Activated T-cell treated with anti-CD3 and anti-CD28 coated beads, Interleukin-2, amount 50 U/mL, for 24 hours (primary cell): Measurements from ENCODE around the gene OR1L8.
"Not testable (repeated sequence)": the region's sequence is repeated elsewhere in the genome, so short reads cannot be mapped to it uniquely, and the experiment has no call there.

Source experiments
- DNase-seq: peaks from one replicate; pipeline ENCODE4 v3.0.0-alpha.2; 2020
- H3K27ac Mint-ChIP-seq: 2 replicates; pipeline ENCODE4 v1.8.0; 2020; ENCODE audit warnings: mild to moderate bottlenecking, mixed read lengths
- H3K27me3 Mint-ChIP-seq: 2 replicates; pipeline ENCODE4 v1.8.0; 2020; ENCODE audit warnings: mixed read lengths
- H3K36me3 Mint-ChIP-seq: 2 replicates; pipeline ENCODE4 v1.8.0; 2020; ENCODE audit warnings: low read depth, mixed read lengths
- H3K4me1 Mint-ChIP-seq: 2 replicates; pipeline ENCODE4 v1.8.0; 2020; ENCODE audit warnings: low read depth, mixed read lengths
- H3K4me3 Mint-ChIP-seq: 2 replicates; pipeline ENCODE4 v1.8.0; 2020; ENCODE audit warnings: mild to moderate bottlenecking, moderate library complexity, mixed read lengths
- H3K9me3 Mint-ChIP-seq: 2 replicates; pipeline ENCODE4 v1.8.0; 2020; ENCODE audit warnings: mixed read lengths

The OR1L8 gene

GRCh38 chr9:122583284-122583683, at the start of gene OR1L8:
OR1L8 (minus strand) TSS chr9:122583384; CDS start chr9:122568477, 14,907 bp downstream.
- not testable (repeated sequence) for H3K9me3 Mint-ChIP-seq, H3K27me3 Mint-ChIP-seq, H3K4me1 Mint-ChIP-seq, H3K4me3 Mint-ChIP-seq, H3K27ac Mint-ChIP-seq, DNase-seq, H3K36me3 Mint-ChIP-seq

- H3K36me3 Mint-ChIP-seq = no peaks in the 10 kb centered on the region
- no peak for DNase-seq
- no peaks in the 10 kb centered on the region for H3K9me3 Mint-ChIP-seq
- no peak overlapping the region for H3K27ac Mint-ChIP-seq
- no peaks in the 10 kb centered on the region for H3K4me1 Mint-ChIP-seq
- H3K27me3 Mint-ChIP-seq = peaks cover 11% of the 10 kb centered on the region
- H3K4me3 Mint-ChIP-seq = no peak overlapping the region
These were observed 36.8 kb upstream of the OR1L8 start for GRCh38 chr9:122619996-122620395.

GRCh38 chr9:122614362-122614761, 31.2 kb upstream of the OR1L8 start, which contains the start of gene OR1Q1:
OR1Q1 (plus strand) TSS chr9:122614738; CDS start chr9:122614738, 0 bp downstream.
- DNase-seq = no peak
- no peak within 1 kb of the TSS for H3K27ac Mint-ChIP-seq
- H3K9me3 Mint-ChIP-seq = no peaks in the 10 kb centered on the region
- H3K4me3 Mint-ChIP-seq = no peak within 1 kb of the TSS
- H3K36me3 Mint-ChIP-seq = no peaks in the 10 kb centered on the region
- H3K27me3 Mint-ChIP-seq = peaks cover 14% of the 10 kb centered on the region
- H3K4me1 Mint-ChIP-seq = no peaks in the 10 kb centered on the region

GRCh38 chr9:122609804-122610203, 26.6 kb upstream of the OR1L8 start:
- DNase-seq = no peak
- Mint-ChIP-seq H3K4me3 (no peak overlapping the region), H3K27me3 (peaks cover 14% of the 10 kb centered on the region), H3K27ac (no peak overlapping the region), H3K36me3 (no peaks in the 10 kb centered on the region), H3K9me3 (no peaks in the 10 kb centered on the region), H3K4me1 (no peaks in the 10 kb centered on the region)

- Mint-ChIP-seq H3K9me3 (no peaks in the 10 kb centered on the region), H3K36me3 (no peaks in the 10 kb centered on the region), H3K4me1 (no peaks in the 10 kb centered on the region), H3K4me3 (no peak overlapping the region), H3K27ac (no peak overlapping the region), H3K27me3 (peaks cover 18% of the 10 kb centered on the region)
- no peak for DNase-seq
These were observed 23.4 kb upstream of the OR1L8 start for GRCh38 chr9:122606587-122606986.

- Mint-ChIP-seq H3K4me1 (no peaks in the 10 kb centered on the region), H3K4me3 (no peak overlapping the region), H3K36me3 (no peaks in the 10 kb centered on the region), H3K9me3 (peaks cover 2% of the 10 kb centered on the region), H3K27ac (no peak overlapping the region), H3K27me3 (peaks cover 17% of the 10 kb centered on the region)
- DNase-seq = no peak
These were observed 22.5 kb upstream of the OR1L8 start for GRCh38 chr9:122605691-122606090.

GRCh38 chr9:122580360-122580759, 2.8 kb downstream of the OR1L8 start:
- Mint-ChIP-seq H3K4me1 (no peaks in the 10 kb centered on the region), H3K36me3 (no peaks in the 10 kb centered on the region), H3K27ac (no peak overlapping the region), H3K9me3 (no peaks in the 10 kb centered on the region), H3K4me3 (no peak overlapping the region), H3K27me3 (peaks cover 3% of the 10 kb centered on the region)
- no peak for DNase-seq

GRCh38 chr9:122579874-122580273, 3.3 kb downstream of the OR1L8 start:
- Mint-ChIP-seq H3K4me3 (no peak overlapping the region), H3K36me3 (no peaks in the 10 kb centered on the region), H3K27ac (no peak overlapping the region), H3K4me1 (no peaks in the 10 kb centered on the region), H3K9me3 (no peaks in the 10 kb centered on the region), H3K27me3 (peaks cover 3% of the 10 kb centered on the region)
- DNase-seq = no peak

GRCh38 chr9:122572456-122572855, 10.7 kb downstream of the OR1L8 start:
- H3K4me3 Mint-ChIP-seq = no peak overlapping the region
- H3K9me3 Mint-ChIP-seq = no peaks in the 10 kb centered on the region
- H3K27ac Mint-ChIP-seq = no peak overlapping the region
- no peaks in the 10 kb centered on the region for H3K36me3 Mint-ChIP-seq
- peaks cover 15% of the 10 kb centered on the region for H3K4me1 Mint-ChIP-seq
- H3K27me3 Mint-ChIP-seq = peaks cover 4% of the 10 kb centered on the region
- DNase-seq = no peak

GRCh38 chr9:122567901-122568300, 15.3 kb downstream of the OR1L8 start:
- no peak overlapping the region for H3K27ac Mint-ChIP-seq
- peaks cover 5% of the 10 kb centered on the region for H3K9me3 Mint-ChIP-seq
- H3K4me1 Mint-ChIP-seq = peaks cover 14% of the 10 kb centered on the region
- no peaks in the 10 kb centered on the region for H3K36me3 Mint-ChIP-seq
- no peak for DNase-seq
- H3K4me3 Mint-ChIP-seq = no peak overlapping the region
- peaks cover 29% of the 10 kb centered on the region for H3K27me3 Mint-ChIP-seq

- H3K27me3 Mint-ChIP-seq = peaks cover 43% of the 10 kb centered on the region
- no peak overlapping the region for H3K27ac Mint-ChIP-seq
- H3K9me3 Mint-ChIP-seq = peaks cover 19% of the 10 kb centered on the region
- H3K4me3 Mint-ChIP-seq = no peak overlapping the region
- peaks cover 6% of the 10 kb centered on the region for H3K4me1 Mint-ChIP-seq
- no peaks in the 10 kb centered on the region for H3K36me3 Mint-ChIP-seq
- DNase-seq = no peak
These were observed 20.9 kb downstream of the OR1L8 start for GRCh38 chr9:122562134-122562760.

GRCh38 chr9:122561446-122561845, 21.7 kb downstream of the OR1L8 start:
- peaks cover 6% of the 10 kb centered on the region for H3K4me1 Mint-ChIP-seq
- no peaks in the 10 kb centered on the region for H3K36me3 Mint-ChIP-seq
- DNase-seq = no peak
- no peak overlapping the region for H3K27ac Mint-ChIP-seq
- H3K9me3 Mint-ChIP-seq = peaks cover 19% of the 10 kb centered on the region
- peaks cover 43% of the 10 kb centered on the region for H3K27me3 Mint-ChIP-seq
- H3K4me3 Mint-ChIP-seq = no peak overlapping the region

GRCh38 chr9:122552812-122553211, 30.4 kb downstream of the OR1L8 start, which contains the start of gene OR1N2:
OR1N2 (plus strand) TSS chr9:122553112; CDS start chr9:122553212, 100 bp downstream.
- H3K27me3 Mint-ChIP-seq = peaks cover 44% of the 10 kb centered on the region
- H3K4me3 Mint-ChIP-seq = no peak within 1 kb of the TSS
- no peaks in the 10 kb centered on the region for H3K36me3 Mint-ChIP-seq
- no peaks in the 10 kb centered on the region for H3K4me1 Mint-ChIP-seq
- H3K9me3 Mint-ChIP-seq = no peaks in the 10 kb centered on the region
- DNase-seq = no peak
- H3K27ac Mint-ChIP-seq = no peak within 1 kb of the TSS

GRCh38 chr9:122551371-122551770, 31.8 kb downstream of the OR1L8 start:
- Mint-ChIP-seq H3K27me3 (peaks cover 49% of the 10 kb centered on the region), H3K9me3 (no peaks in the 10 kb centered on the region), H3K36me3 (no peaks in the 10 kb centered on the region), H3K4me1 (no peaks in the 10 kb centered on the region), H3K27ac (no peak overlapping the region), H3K4me3 (no peak overlapping the region)
- no peak for DNase-seq

GRCh38 chr9:122546196-122546595, 37.0 kb downstream of the OR1L8 start:
- Mint-ChIP-seq H3K27ac (no peak overlapping the region), H3K4me1 (no peaks in the 10 kb centered on the region)

GRCh38 chr9:122538757-122539156, 44.4 kb downstream of the OR1L8 start:
- Mint-ChIP-seq H3K9me3 (peaks cover 6% of the 10 kb centered on the region), H3K36me3 (no peaks in the 10 kb centered on the region), H3K27me3 (no peaks in the 10 kb centered on the region), H3K4me3 (no peak overlapping the region), H3K27ac (no peak overlapping the region), H3K4me1 (no peaks in the 10 kb centered on the region)
- DNase-seq = no peak

More at GRCh38 chr9:122546196-122546595, 37.0 kb downstream of the OR1L8 start:
- Mint-ChIP-seq H3K9me3 (no peaks in the 10 kb centered on the region), H3K27me3 (peaks cover 28% of the 10 kb centered on the region), H3K36me3 (no peaks in the 10 kb centered on the region), H3K4me3 (no peak overlapping the region)
- no peak for DNase-seq
